OCI-LY1 (cell line): ENCODE results near the gene CNTN6.

ENCODE experiments used
- CTCF ChIP-seq: fragments of 200-600 bp; sonication (generic), shearing (Covaris generic); IDR thresholded peaks from 2 replicates; pipeline ENCODE4 v1.5.1; 2017; ENCODE audit warnings: mild to moderate bottlenecking, antibody characterized with exemption, low read length, moderate library complexity, mixed read lengths
- EZH2 ChIP-seq: fragments of 200-600 bp; sonication (generic), shearing (Covaris generic); IDR thresholded peaks from 2 replicates; pipeline ENCODE4 v1.8.0; 2017; ENCODE audit warnings: borderline replicate concordance, mixed run types, mild to moderate bottlenecking, antibody characterized with exemption, low read length, moderate library complexity, mixed read lengths

- TF ChIP-seq CTCF (no peak), EZH2 (no peak)
These were observed 97.7 kb downstream of the CNTN6 start for GRCh38 chr3:1190569-1190968.
